Spinal cord (tissue), 10 donors: ENCODE measurements around the gene VSTM4. TPM values are rescaled to one million over a fixed set of nuclear protein-coding genes. Genes with fewer than 3 reads are reported as not detected.

Experiments used
- DNase-seq, 6 donors: peaks; one replicate each; pipeline versions ENCODE4 v3.0.0 to v3.0.0-alpha.2; 2013 to 2015; ENCODE audit warnings: low spot score in 6 of 6, low read depth in 4 of 6
- H3K27ac ChIP-seq: one replicate; pipeline ENCODE4 v1.5.1; 2013; ENCODE audit warnings: low read depth, low read length, control low read depth
- H3K27me3 ChIP-seq: one replicate; pipeline ENCODE4 v1.6.1; 2013; ENCODE audit warnings: low read length; ENCODE audit not compliant: control insufficient read depth, insufficient read depth
- H3K36me3 ChIP-seq: one replicate; pipeline ENCODE4 v1.6.1; 2013; ENCODE audit warnings: low read length; ENCODE audit not compliant: control insufficient read depth, insufficient read depth
- H3K4me1 ChIP-seq: one replicate; pipeline ENCODE4 v1.6.1; 2013; ENCODE audit warnings: low read length; ENCODE audit not compliant: control insufficient read depth, insufficient read depth
- H3K4me3 ChIP-seq: one replicate; pipeline ENCODE4 v1.5.1; 2013; ENCODE audit warnings: low read depth, low read length, control low read depth
- H3K9me3 ChIP-seq: one replicate; pipeline ENCODE4 v1.6.1; 2013; ENCODE audit warnings: low read length; ENCODE audit not compliant: control insufficient read depth, insufficient read depth
- WGBS: methylation state at CpG from one replicate; pipeline ENCODE4 v1.1.5; 2013; ENCODE audit warnings: missing lambda C conversion rate; ENCODE audit not compliant: insufficient coverage; 5-methylcytosine and 5-hydroxymethylcytosine counted together
- polyA plus RNA-seq, 2 donors: library from polyadenylated mRNA; unstranded; fragments of 120-200 nt; gene quantifications; one replicate each; pipeline ENCODE4 v1.2.1, GENCODE V29; 2013; ENCODE audit not compliant: insufficient read length in 2 of 2
- total RNA-seq, 2 donors: library from RNA; depleted of rRNA in 1 of 2; stranded (reverse); fragments of 120-200 nt in 1 of 2; fragments of >200 nt in 1 of 2; gene quantifications; one replicate each; pipeline versions ENCODE4 v1.2.3 to v1.2.4, GENCODE V29; 2013 to 2014
- donor health status: healthy.

The VSTM4 gene
- total and polyA plus RNA-seq, 4 donors, result 16.7 to 40.5 (median 24.6) TPM

- no peaks in the 10 kb centered on the region for H3K27me3 ChIP-seq
- no peak for DNase-seq
- peaks cover 5% of the 10 kb centered on the region for H3K4me1 ChIP-seq
- H3K36me3 ChIP-seq, result no peaks in the 10 kb centered on the region
- no peak overlapping the region for H3K27ac ChIP-seq
- WGBS, result 69% methylated on average over 1 of the region's 3 CpGs
- H3K4me3 ChIP-seq, result no peak overlapping the region
- H3K9me3 ChIP-seq, result no peaks in the 10 kb centered on the region
Observed at GRCh38 chr10:49120911-49121310, 5.6 kb upstream of the VSTM4 start.

GRCh38 chr10:49119746-49120145 is 4.4 kb upstream of the VSTM4 start:
- peaks cover 12% of the 10 kb centered on the region for H3K4me1 ChIP-seq
- no peak overlapping the region for H3K4me3 ChIP-seq
- DNase-seq, result no peak
- no peaks in the 10 kb centered on the region for H3K36me3 ChIP-seq
- no peaks in the 10 kb centered on the region for H3K27me3 ChIP-seq
- no peak overlapping the region for H3K27ac ChIP-seq
- 47% methylated on average over 2 of the region's 3 CpGs for WGBS
- H3K9me3 ChIP-seq, result no peaks in the 10 kb centered on the region

GRCh38 chr10:49118430-49119074 is 3.2 kb upstream of the VSTM4 start:
- Histone ChIP-seq H3K9me3 (no peaks in the 10 kb centered on the region), H3K36me3 (no peaks in the 10 kb centered on the region), H3K4me3 (no peak overlapping the region), H3K4me1 (peaks cover 21% of the 10 kb centered on the region), H3K27me3 (no peaks in the 10 kb centered on the region), H3K27ac (peak overlapping the region; percentile 25)
- WGBS, result 67% methylated on average over 1 of the region's 6 CpGs
- peak in 1 of 6 donors; percentile 80 for DNase-seq

- 79% methylated on average over 4 of the region's 4 CpGs for WGBS
- Histone ChIP-seq H3K36me3 (peaks cover under 1% of the 10 kb centered on the region), H3K9me3 (no peaks in the 10 kb centered on the region), H3K4me3 (no peak overlapping the region), H3K27me3 (no peaks in the 10 kb centered on the region), H3K27ac (no peak overlapping the region), H3K4me1 (peaks cover 25% of the 10 kb centered on the region)
- DNase-seq, result no peak
Observed at GRCh38 chr10:49117376-49118070, 2.2 kb upstream of the VSTM4 start.

- H3K27me3 ChIP-seq, result no peaks in the 10 kb centered on the region
- peaks cover 2% of the 10 kb centered on the region for H3K36me3 ChIP-seq
- no peak overlapping the region for H3K27ac ChIP-seq
- H3K4me1 ChIP-seq, result peaks cover 32% of the 10 kb centered on the region
- no peaks in the 10 kb centered on the region for H3K9me3 ChIP-seq
- no peak for DNase-seq
- H3K4me3 ChIP-seq, result no peak overlapping the region
- WGBS, result 96% methylated on average over 4 of the region's 5 CpGs
Observed at GRCh38 chr10:49116509-49117375, 1.4 kb upstream of the VSTM4 start.

- Histone ChIP-seq H3K4me3 (peak overlapping the region; percentile 28), H3K9me3 (no peaks in the 10 kb centered on the region), H3K4me1 (peaks cover 39% of the 10 kb centered on the region), H3K36me3 (peaks cover 2% of the 10 kb centered on the region), H3K27ac (no peak overlapping the region), H3K27me3 (no peaks in the 10 kb centered on the region)
- no peak for DNase-seq
- 84% methylated on average over 11 of the region's 14 CpGs for WGBS
Observed at GRCh38 chr10:49115796-49116508, 630 bp upstream of the VSTM4 start.

- Histone ChIP-seq H3K36me3 (peaks cover 5% of the 10 kb centered on the region), H3K9me3 (no peaks in the 10 kb centered on the region), H3K4me3 (peak overlapping the region; percentile 70), H3K27me3 (no peaks in the 10 kb centered on the region), H3K4me1 (peaks cover 49% of the 10 kb centered on the region), H3K27ac (peak overlapping the region; percentile 79)
- WGBS, result 9% methylated on average over 8 of the region's 9 CpGs
- peak in 1 of 6 donors; percentile 42 for DNase-seq
Observed at GRCh38 chr10:49114718-49115014, 656 bp downstream of the VSTM4 start.

GRCh38 chr10:49113741-49114141 is 1.6 kb downstream of the VSTM4 start:
- no peaks in the 10 kb centered on the region for H3K9me3 ChIP-seq
- H3K27me3 ChIP-seq, result no peaks in the 10 kb centered on the region
- no peak for DNase-seq
- H3K27ac ChIP-seq, result no peak overlapping the region
- H3K4me1 ChIP-seq, result peaks cover 55% of the 10 kb centered on the region
- 55% methylated on average over 2 of the region's 3 CpGs for WGBS
- no peak overlapping the region for H3K4me3 ChIP-seq
- H3K36me3 ChIP-seq, result peaks cover 7% of the 10 kb centered on the region

GRCh38 chr10:49112851-49113250 is 2.5 kb downstream of the VSTM4 start:
- H3K27me3 ChIP-seq, result no peaks in the 10 kb centered on the region
- H3K4me1 ChIP-seq, result peaks cover 59% of the 10 kb centered on the region
- H3K9me3 ChIP-seq, result no peaks in the 10 kb centered on the region
- no peak overlapping the region for H3K27ac ChIP-seq
- DNase-seq, result no peak
- no peak overlapping the region for H3K4me3 ChIP-seq
- 63% methylated on average over 2 of the region's 3 CpGs for WGBS
- H3K36me3 ChIP-seq, result peaks cover 11% of the 10 kb centered on the region
